Inferior parietal cortex (tissue), 1 donor: Measurements from ENCODE around the gene SND1.

ENCODE experiments used
- DNase-seq: peaks from one replicate; pipeline ENCODE4 v3.0.0-alpha.2; 2016; ENCODE audit errors: extremely low spot score

Gene SND1

GRCh38 chr7:128135515-128136214, 483.7 kb downstream of the SND1 start:
- DNase-seq = peak; percentile 52

- DNase-seq = no peak
Observed at GRCh38 chr7:128136215-128136597, 484.2 kb downstream of the SND1 start.

GRCh38 chr7:128137181-128137580, 485.2 kb downstream of the SND1 start:
- DNase-seq = no peak

GRCh38 chr7:128139406-128139805, 487.4 kb downstream of the SND1 start:
- DNase-seq = no peak

GRCh38 chr7:128141683-128142195, 489.7 kb downstream of the SND1 start:
- no peak for DNase-seq
